K562 (cell line): ENCODE measurements around the gene POLR2M.

Experiments
- BACH1 ChIP-seq: fragments of 200-800 bp; sonication (Bioruptor generic); IDR thresholded peaks from 2 replicates; pipeline ENCODE4 v1.6.1; 2016; ENCODE audit warnings: missing genetic modification characterization, missing compliant biosample characterization
- DPF2 ChIP-seq: fragments of 450-650 bp; IDR thresholded peaks from 2 replicates; pipeline ENCODE4 v1.6.1; 2016
- EP300 ChIP-seq: IDR thresholded peaks from 2 replicates; pipeline ENCODE4 v1.6.1; 2012; ENCODE audit warnings: low read length, improper control_type of control experiment
- FOXM1 ChIP-seq, 2 experiments: fragments of 450-650 bp in 1 of 2; sonication (generic) in 1 of 2; formaldehyde crosslinking in 1 of 2; IDR thresholded peaks; 2 replicates each; pipeline versions ENCODE4 v1.6.1 to v1.9.0; 2017 to 2022; ENCODE audit warnings: low read depth in 2 of 2, mild to moderate bottlenecking in 2 of 2, missing genetic modification reagents in 1 of 2, moderate library complexity in 1 of 2
- HCFC1 ChIP-seq: IDR thresholded peaks from 2 replicates; pipeline ENCODE4 v1.6.1; 2012; ENCODE audit warnings: low read depth, low read length, improper control_type of control experiment
- SMAD4 ChIP-seq: fragments of 250-450 bp; sonication (Bioruptor Pico); conservative IDR thresholded peaks from 2 replicates; pipeline ENCODE4 v1.8.0; 2021; ENCODE audit warnings: inconsistent platforms, mild to moderate bottlenecking, moderate library complexity
- SP1 ChIP-seq: sonication (generic); formaldehyde crosslinking; IDR thresholded peaks from 2 replicates; pipeline ENCODE4 v1.8.1; 2022; ENCODE audit warnings: mild to moderate bottlenecking, missing genetic modification reagents
- STAT5B ChIP-seq: fragments of 250-450 bp; sonication (Bioruptor Pico); IDR thresholded peaks from 2 replicates; pipeline ENCODE4 v1.8.0; 2021; ENCODE audit warnings: mild to moderate bottlenecking, inconsistent platforms
- TAF1 ChIP-seq: IDR thresholded peaks from 2 replicates; pipeline ENCODE4 v1.6.1; 2011; ENCODE audit warnings: mild to moderate bottlenecking, low read length, moderate library complexity; ENCODE audit not compliant: insufficient read depth, control insufficient read depth, severe bottlenecking; ENCODE audit errors: extremely low read depth
- TBP ChIP-seq: optimal IDR thresholded peaks from 2 replicates; pipeline ENCODE3; 2011; ENCODE audit warnings: low read depth, low read length, improper control_type of control experiment
- ZFP36 ChIP-seq: fragments of 150-350 bp; IDR thresholded peaks from 2 replicates; pipeline ENCODE4 v1.6.1; 2018; ENCODE audit warnings: low read length, low read depth; ENCODE audit not compliant: partially characterized antibody
- ZNF639 ChIP-seq, 2 experiments: fragments of 200-800 bp in 1 of 2; sonication (Bioruptor generic) in 1 of 2; sonication (generic) in 1 of 2; formaldehyde crosslinking in 1 of 2; IDR thresholded peaks in 1 of 2; conservative IDR thresholded peaks in 1 of 2; 2 replicates each; pipeline versions ENCODE4 v1.5.0 to v1.6.1; 2016 to 2020; ENCODE audit warnings: missing compliant biosample characterization in 1 of 2, missing genetic modification characterization in 1 of 2, missing genetic modification reagents in 1 of 2
- ZNF77 ChIP-seq: fragments of 250-450 bp; sonication (Bioruptor Pico); IDR thresholded peaks from 2 replicates; pipeline ENCODE4 v1.5.0; 2020
- TF ChIP-seq, protein P1 (sequence below), 2 experiments: fragments of 450-650 bp; formaldehyde crosslinking in 1 of 2; IDR thresholded peaks; 2 replicates each; pipeline versions ENCODE4 v1.4.0 to v1.6.1; 2014 to 2020; ENCODE audit warnings: mild to moderate bottlenecking in 2 of 2, borderline replicate concordance in 1 of 2, low read depth in 1 of 2

DNA sequence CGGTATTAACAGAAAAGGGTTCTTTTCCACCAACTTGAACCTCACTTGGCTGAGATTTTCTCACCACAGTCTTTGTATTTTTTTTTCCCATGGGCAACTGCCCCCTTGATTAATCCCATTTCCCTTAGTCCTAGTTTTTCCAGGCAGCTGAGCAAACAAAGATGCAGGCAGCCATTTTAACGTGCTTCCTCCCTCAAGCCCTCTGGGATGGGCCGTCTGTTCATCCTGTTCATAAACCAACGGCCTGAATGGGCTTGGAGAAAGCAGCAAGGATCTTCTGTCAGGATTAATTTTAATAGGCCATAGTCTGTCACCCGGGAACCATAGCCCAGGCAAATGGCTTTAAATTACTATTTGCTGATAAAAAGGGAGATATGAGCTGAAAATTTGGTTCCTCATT is 10.4 kb upstream of the POLR2M start:
- TF ChIP-seq STAT5B (no peak), SMAD4 (no peak), EP300 (no peak), TAF1 (no peak), ZNF77 (CRISPR knock-in tag) (no peak), DPF2 (no peak), SP1 (CRISPR knock-in tag) (no peak), TBP (no peak), ZNF639 (CRISPR knock-in tag; conservative IDR thresholded peaks at IDR 0.05 in 1 of 2, IDR thresholded peaks at IDR 0.05 in 1 of 2) (no peak), BACH1 (tag) (no peak), ZFP36 (no peak), HCFC1 (no peak), FOXM1 (IDR thresholded peaks at IDR 0.05; ENCODE audit: low read depth) (no peak), FOXM1 (CRISPR knock-in tag; IDR thresholded peaks at IDR 0.05; ENCODE audit: low read depth) (no peak)
- TF ChIP-seq, protein P1, sequence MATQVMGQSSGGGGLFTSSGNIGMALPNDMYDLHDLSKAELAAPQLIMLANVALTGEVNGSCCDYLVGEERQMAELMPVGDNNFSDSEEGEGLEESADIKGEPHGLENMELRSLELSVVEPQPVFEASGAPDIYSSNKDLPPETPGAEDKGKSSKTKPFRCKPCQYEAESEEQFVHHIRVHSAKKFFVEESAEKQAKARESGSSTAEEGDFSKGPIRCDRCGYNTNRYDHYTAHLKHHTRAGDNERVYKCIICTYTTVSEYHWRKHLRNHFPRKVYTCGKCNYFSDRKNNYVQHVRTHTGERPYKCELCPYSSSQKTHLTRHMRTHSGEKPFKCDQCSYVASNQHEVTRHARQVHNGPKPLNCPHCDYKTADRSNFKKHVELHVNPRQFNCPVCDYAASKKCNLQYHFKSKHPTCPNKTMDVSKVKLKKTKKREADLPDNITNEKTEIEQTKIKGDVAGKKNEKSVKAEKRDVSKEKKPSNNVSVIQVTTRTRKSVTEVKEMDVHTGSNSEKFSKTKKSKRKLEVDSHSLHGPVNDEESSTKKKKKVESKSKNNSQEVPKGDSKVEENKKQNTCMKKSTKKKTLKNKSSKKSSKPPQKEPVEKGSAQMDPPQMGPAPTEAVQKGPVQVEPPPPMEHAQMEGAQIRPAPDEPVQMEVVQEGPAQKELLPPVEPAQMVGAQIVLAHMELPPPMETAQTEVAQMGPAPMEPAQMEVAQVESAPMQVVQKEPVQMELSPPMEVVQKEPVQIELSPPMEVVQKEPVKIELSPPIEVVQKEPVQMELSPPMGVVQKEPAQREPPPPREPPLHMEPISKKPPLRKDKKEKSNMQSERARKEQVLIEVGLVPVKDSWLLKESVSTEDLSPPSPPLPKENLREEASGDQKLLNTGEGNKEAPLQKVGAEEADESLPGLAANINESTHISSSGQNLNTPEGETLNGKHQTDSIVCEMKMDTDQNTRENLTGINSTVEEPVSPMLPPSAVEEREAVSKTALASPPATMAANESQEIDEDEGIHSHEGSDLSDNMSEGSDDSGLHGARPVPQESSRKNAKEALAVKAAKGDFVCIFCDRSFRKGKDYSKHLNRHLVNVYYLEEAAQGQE (IDR thresholded peaks at IDR 0.05; ENCODE audit: borderline replicate concordance): no peak
- TF ChIP-seq, protein P1 (CRISPR knock-in tag; IDR thresholded peaks at IDR 0.05; ENCODE audit: low read depth): no peak
